ENCODE measurements around the gene IL4. TPM values are rescaled to one million over a fixed set of nuclear protein-coding genes. Genes with fewer than 3 reads are reported as not detected.

IL4 gene
- total RNA-seq, 6 experiments from 2014 or later: not detected

DNA sequence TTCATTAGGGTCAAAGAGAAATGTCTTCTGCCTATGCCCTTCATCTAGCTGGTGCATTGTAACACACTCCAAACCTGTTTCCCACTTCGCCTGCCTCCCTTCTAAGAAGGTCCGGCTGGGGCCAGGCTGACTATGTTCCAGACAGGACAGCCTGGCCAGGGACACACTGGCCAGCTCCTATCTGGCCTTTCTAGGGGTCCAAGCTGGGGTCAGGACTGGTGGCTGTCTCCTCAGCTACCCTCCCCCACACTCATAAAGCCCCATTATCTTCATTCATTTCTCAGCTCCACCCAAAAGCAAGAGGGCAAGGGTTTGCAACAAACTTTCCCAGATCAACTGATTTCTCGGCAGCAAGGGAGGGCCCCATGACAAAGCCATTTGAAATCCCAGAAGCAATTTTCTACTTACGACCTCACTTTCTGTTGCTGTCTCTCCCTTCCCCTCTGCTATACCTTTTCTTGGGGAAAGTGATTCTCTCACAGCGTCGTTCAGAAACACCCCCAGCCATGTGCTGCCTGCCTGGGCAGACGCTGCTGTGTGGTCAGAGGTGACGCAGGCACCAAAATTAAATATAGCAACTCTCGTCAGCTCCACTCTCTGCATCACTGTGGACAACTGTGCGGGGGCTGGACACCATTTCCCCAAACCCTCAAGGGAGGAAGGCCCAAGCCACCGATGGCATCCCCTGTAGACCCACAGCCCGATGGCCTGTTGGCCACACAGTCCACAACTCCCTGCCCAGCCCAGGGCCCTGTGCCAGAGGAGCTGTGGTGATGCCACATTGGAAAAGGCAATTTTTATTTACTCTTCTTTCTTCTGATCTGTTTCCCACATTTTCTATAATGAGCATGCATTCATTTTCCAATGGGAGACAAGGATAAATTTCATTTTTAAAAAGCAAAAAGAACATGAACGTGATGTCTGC is 9.8 kb upstream of the IL4 start:
- H3K4me1 Mint-ChIP-seq (ENCODE audit: low read depth): no peaks in the 10 kb centered on the region
- H3K9me3 Mint-ChIP-seq: no peaks in the 10 kb centered on the region
- H3K36me3 Mint-ChIP-seq (ENCODE audit: low read depth): no peaks in the 10 kb centered on the region
- no peak for DNase-seq
- TF ChIP-seq, protein P1, sequence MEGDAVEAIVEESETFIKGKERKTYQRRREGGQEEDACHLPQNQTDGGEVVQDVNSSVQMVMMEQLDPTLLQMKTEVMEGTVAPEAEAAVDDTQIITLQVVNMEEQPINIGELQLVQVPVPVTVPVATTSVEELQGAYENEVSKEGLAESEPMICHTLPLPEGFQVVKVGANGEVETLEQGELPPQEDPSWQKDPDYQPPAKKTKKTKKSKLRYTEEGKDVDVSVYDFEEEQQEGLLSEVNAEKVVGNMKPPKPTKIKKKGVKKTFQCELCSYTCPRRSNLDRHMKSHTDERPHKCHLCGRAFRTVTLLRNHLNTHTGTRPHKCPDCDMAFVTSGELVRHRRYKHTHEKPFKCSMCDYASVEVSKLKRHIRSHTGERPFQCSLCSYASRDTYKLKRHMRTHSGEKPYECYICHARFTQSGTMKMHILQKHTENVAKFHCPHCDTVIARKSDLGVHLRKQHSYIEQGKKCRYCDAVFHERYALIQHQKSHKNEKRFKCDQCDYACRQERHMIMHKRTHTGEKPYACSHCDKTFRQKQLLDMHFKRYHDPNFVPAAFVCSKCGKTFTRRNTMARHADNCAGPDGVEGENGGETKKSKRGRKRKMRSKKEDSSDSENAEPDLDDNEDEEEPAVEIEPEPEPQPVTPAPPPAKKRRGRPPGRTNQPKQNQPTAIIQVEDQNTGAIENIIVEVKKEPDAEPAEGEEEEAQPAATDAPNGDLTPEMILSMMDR (IDR thresholded peaks at IDR 0.05): no peak
- no peak overlapping the region for H3K27ac Mint-ChIP-seq
- H3K27me3 Mint-ChIP-seq (ENCODE audit: insufficient read depth): peaks cover 13% of the 10 kb centered on the region
- H3K4me3 Mint-ChIP-seq: no peak overlapping the region

DNA sequence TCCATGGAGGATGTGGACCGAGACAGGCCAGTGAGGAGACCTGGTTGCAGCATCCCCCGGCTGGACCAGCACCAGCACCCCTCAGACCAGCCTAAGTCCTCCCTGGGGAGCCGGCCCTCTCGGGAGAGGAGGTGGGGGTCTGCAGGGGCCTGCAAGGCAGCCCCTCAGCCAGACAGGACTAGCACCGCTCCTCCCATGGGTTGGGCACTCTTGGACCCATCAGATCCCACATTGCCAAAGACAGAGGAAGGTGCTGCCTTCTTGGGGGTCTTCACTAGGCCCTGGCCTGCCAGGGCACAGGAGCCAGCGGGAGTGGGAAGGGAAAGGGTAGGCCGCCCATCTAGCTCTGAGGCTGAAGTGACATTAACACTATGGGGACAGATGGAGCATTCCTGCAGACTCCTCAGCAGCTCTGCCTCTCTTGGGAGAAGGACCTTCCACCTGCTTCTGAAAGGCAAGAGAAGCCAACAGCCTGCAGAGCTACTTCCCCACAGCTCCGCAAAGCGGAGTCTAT is 9.0 kb upstream of the IL4 start:
- TF ChIP-seq, protein P1 (IDR thresholded peaks at IDR 0.05): no peak
- Mint-ChIP-seq H3K4me3 (no peak overlapping the region), H3K36me3 (ENCODE audit: low read depth) (no peaks in the 10 kb centered on the region), H3K27me3 (ENCODE audit: insufficient read depth) (peaks cover 13% of the 10 kb centered on the region), H3K27ac (no peak overlapping the region), H3K9me3 (no peaks in the 10 kb centered on the region), H3K4me1 (ENCODE audit: low read depth) (no peaks in the 10 kb centered on the region)
- no peak for DNase-seq

DNA sequence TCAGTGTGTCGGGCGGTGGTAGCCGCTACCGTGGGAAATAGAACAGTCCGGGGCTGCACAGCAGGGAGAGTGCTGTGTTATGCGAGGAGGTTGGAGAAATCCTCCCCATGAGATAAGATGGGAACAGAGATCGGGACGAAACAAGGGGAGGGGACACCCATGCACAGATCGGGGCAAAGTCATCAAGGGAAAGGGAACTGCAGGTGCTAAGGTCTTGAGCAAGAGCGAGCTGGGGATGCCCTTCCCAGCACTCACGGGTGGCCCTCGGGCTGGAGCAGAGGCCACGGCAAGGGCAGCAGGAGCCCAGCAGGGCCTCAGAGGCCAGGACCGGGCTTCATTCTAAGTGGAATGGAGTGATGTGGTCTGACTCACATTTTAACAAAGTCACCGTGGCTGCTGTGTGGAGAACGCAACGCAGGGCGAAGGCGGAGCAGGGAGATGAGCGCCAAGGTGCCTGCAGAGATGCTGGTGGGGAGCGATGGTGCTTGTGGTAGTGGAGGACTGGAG is 8.2 kb upstream of the IL4 start:
- Mint-ChIP-seq H3K4me3 (no peak overlapping the region), H3K27me3 (ENCODE audit: insufficient read depth) (peaks cover 16% of the 10 kb centered on the region), H3K4me1 (ENCODE audit: low read depth) (no peaks in the 10 kb centered on the region), H3K27ac (no peak overlapping the region), H3K36me3 (ENCODE audit: low read depth) (no peaks in the 10 kb centered on the region), H3K9me3 (no peaks in the 10 kb centered on the region)
- DNase-seq: no peak
- TF ChIP-seq, protein P1 (IDR thresholded peaks at IDR 0.05): no peak

DNA sequence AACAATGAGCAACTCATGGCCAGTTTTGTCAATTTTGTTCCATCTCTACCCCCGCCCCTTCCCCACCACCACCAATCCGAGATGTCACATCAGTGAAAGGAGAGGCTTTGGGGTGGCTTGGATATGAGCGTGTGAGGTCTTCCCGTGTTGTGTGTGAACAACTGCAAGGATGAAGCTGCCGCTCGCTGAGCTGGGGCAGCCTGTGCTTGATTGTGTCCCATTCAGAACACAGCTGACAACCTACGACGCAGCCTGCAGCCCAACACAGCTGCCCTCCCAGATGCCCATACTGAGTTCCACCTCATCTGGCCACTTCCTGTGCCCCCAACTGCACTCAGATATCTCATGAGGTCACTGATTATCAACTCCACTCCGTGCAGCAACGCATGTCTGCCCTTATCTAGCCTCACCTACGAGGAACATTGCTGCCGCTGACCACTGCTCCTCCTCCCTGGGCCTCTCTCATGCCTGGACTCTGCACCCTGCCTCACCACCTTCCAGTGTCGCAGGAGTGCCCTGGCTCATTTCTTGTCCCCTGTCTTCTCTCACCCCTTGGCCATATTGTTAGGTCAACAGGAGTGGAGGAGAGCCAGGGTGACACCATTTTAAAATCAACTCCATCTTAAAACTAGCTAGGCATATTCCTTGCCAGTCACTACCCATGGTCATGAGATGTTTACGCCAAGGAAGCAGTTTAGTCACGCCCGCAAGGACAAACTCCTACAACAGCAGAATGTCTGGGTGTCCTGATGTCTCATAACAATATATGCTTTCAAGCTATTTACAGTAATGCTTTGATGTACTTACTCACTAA is 7.3 kb upstream of the IL4 start:
- TF ChIP-seq, protein P1 (IDR thresholded peaks at IDR 0.05): no peak
- no peaks in the 10 kb centered on the region for H3K36me3 Mint-ChIP-seq (ENCODE audit: low read depth)

DNA sequence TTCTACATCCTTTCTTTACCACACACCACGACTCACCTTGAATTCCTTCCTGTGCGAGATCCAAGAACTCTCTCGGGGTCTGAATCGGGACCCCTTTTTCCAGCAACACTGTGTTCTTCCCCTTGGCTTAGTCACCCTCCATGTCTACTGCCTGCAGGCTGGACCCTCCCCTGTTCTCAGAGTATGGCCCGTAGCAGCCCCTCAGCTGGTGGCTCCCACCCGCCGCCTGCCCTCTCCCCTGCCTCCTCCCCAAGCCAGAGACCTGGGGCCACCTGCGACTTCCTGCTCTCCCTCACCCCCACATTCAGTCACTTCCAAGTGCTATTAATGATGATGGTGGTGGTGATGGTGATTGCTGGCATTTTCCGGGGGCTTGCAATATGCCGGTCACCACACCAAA is 6.5 kb upstream of the IL4 start:
- Mint-ChIP-seq H3K36me3 (ENCODE audit: low read depth) (no peaks in the 10 kb centered on the region), H3K27me3 (ENCODE audit: insufficient read depth) (peaks cover 16% of the 10 kb centered on the region), H3K4me3 (no peak overlapping the region), H3K27ac (no peak overlapping the region), H3K4me1 (ENCODE audit: low read depth) (no peaks in the 10 kb centered on the region), H3K9me3 (no peaks in the 10 kb centered on the region)
- no peak for DNase-seq
- TF ChIP-seq, protein P1 (IDR thresholded peaks at IDR 0.05): no peak

More for the DNA sequence above, 7.3 kb upstream of the IL4 start:
- no peak overlapping the region for H3K27ac Mint-ChIP-seq
- no peaks in the 10 kb centered on the region for H3K4me1 Mint-ChIP-seq (ENCODE audit: low read depth)
- H3K4me3 Mint-ChIP-seq: no peak overlapping the region
- H3K27me3 Mint-ChIP-seq (ENCODE audit: insufficient read depth): peaks cover 16% of the 10 kb centered on the region
- DNase-seq: no peak
- no peaks in the 10 kb centered on the region for H3K9me3 Mint-ChIP-seq

Data from HFFc6 (cell line).